ENCODE data around the gene RNF26.

- TF ChIP-seq CTCF (conservative IDR thresholded peaks at IDR 0.05), result peak; percentile 34; the same call in 1 of the 2 replicates
- no peak for TF ChIP-seq EZH2 (IDR thresholded peaks at IDR 0.05; ENCODE audit: low read depth)
Observed at GRCh38 chr11:119315131-119316015, 19.0 kb upstream of the RNF26 start.

All from PC-9 (cell line).